HEK293T (cell line): Measurements from ENCODE around the gene ARID1B.

Experiments used
- ARNT ChIP-seq: fragments of 450-650 bp; IDR thresholded peaks from 2 replicates; pipeline ENCODE4 v1.6.1; 2017; ENCODE audit warnings: mild to moderate bottlenecking
- CTBP1 ChIP-seq: fragments of 450-650 bp; IDR thresholded peaks from 2 replicates; pipeline ENCODE4 v1.6.1; 2016; ENCODE audit warnings: borderline replicate concordance
- ELF4 ChIP-seq: fragments of 450-650 bp; IDR thresholded peaks from 2 replicates; pipeline ENCODE4 v1.6.1; 2017; ENCODE audit warnings: antibody characterized with exemption
- FOXA1 ChIP-seq: fragments of 450-650 bp; IDR thresholded peaks from 2 replicates; pipeline ENCODE4 v1.6.1; 2016; ENCODE audit warnings: mild to moderate bottlenecking
- FOXK2 ChIP-seq: fragments of 450-650 bp; IDR thresholded peaks from 2 replicates; pipeline ENCODE4 v1.6.1; 2016; ENCODE audit warnings: mild to moderate bottlenecking
- FOXM1 ChIP-seq: fragments of 450-650 bp; IDR thresholded peaks from 2 replicates; pipeline ENCODE4 v1.6.1; 2017; ENCODE audit warnings: mild to moderate bottlenecking, borderline replicate concordance
- HDGF ChIP-seq: fragments of 450-650 bp; IDR thresholded peaks from 2 replicates; pipeline ENCODE4 v1.6.1; 2017; ENCODE audit warnings: antibody characterized with exemption, borderline replicate concordance
- LEF1 ChIP-seq: fragments of 450-650 bp; IDR thresholded peaks from 2 replicates; pipeline ENCODE4 v1.6.1; 2017; ENCODE audit warnings: mild to moderate bottlenecking, borderline replicate concordance
- PKNOX1 ChIP-seq: fragments of 450-650 bp; IDR thresholded peaks from 2 replicates; pipeline ENCODE4 v1.6.1; 2016
- SP1 ChIP-seq: fragments of 450-650 bp; IDR thresholded peaks from 2 replicates; pipeline ENCODE4 v1.6.1; 2017
- SUZ12 ChIP-seq: fragments of 450-650 bp; IDR thresholded peaks from 2 replicates; pipeline ENCODE4 v1.6.1; 2016; ENCODE audit warnings: mild to moderate bottlenecking

DNA sequence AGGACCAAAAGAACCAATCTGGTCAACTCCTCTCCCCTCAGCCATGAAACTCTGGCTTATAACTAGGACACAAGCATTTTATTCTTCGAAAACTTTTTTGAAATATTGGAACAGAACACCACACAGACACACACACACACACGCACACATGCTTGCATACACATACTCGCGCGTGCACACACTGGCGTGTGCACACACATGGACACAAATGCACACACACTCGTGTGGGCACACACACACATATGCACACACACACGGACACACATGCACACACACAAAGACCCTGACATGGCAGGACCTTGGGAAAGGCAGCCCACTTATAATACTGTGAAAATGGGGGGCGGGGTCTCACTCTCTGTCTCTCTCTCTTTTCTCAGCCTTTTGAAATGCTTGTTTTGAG is 482.3 kb downstream of the ARID1B start:
- no peak for TF ChIP-seq FOXA1
- no peak for TF ChIP-seq SP1
- TF ChIP-seq SUZ12: no peak
- no peak for TF ChIP-seq FOXK2
- no peak for TF ChIP-seq LEF1
- TF ChIP-seq CTBP1: no peak
- no peak for TF ChIP-seq PKNOX1
- no peak for TF ChIP-seq ARNT
- no peak for TF ChIP-seq FOXM1
- TF ChIP-seq HDGF: no peak
- TF ChIP-seq ELF4: no peak
